Myocyte (in vitro differentiated cells): ENCODE results near the gene BIN1. TPM values are rescaled to one million over a fixed set of nuclear protein-coding genes. Genes with fewer than 3 reads are reported as not detected.

Experiments
- DNase-seq: peaks from one replicate; pipeline ENCODE4 v3.0.0-alpha.2; 2012; ENCODE audit warnings: low read depth
- total RNA-seq: library from RNA; depleted of rRNA; stranded (reverse); fragments of >200 nt; gene quantifications from 2 replicates; pipeline ENCODE4 v1.2.3, GENCODE V29; 2014

Gene BIN1
- total RNA-seq, 1 donor from 2014 or later, result 3,208 TPM

- DNase-seq, result no peak
Observed at GRCh38 chr2:127003070-127003800, 103.7 kb downstream of the BIN1 start.

GRCh38 chr2:127001751-127002150, 105.2 kb downstream of the BIN1 start:
- no peak for DNase-seq

- DNase-seq, result no peak
Observed at GRCh38 chr2:127000937-127001336, 106.0 kb downstream of the BIN1 start.

- no peak for DNase-seq
Observed at GRCh38 chr2:127000194-127000593, 106.8 kb downstream of the BIN1 start.

GRCh38 chr2:126999106-126999756, 107.7 kb downstream of the BIN1 start:
- DNase-seq, result peak; percentile 5

GRCh38 chr2:126998486-126998885, 108.5 kb downstream of the BIN1 start:
- DNase-seq, result no peak

Other genes with a start within 250 kb of the BIN1 start
- not detected in 2 replicates for gene TEX51, start 208.3 kb downstream of the BIN1 start, total RNA-seq
- gene CYP27C1, start 113.1 kb upstream of the BIN1 start, total RNA-seq, result 0.45 and 0.62 TPM in 2 replicates
- 34.7 and 34.9 TPM in 2 replicates for gene ERCC3, start 187.0 kb upstream of the BIN1 start, total RNA-seq